ENCODE data around the gene FZD7.

- no peak for TF ChIP-seq POLR2A (IDR thresholded peaks at IDR 0.05)
- no peak for TF ChIP-seq CTCF (IDR thresholded peaks at IDR 0.05)
Measured at GRCh38 chr2:202066875-202067274, 33.2 kb downstream of the FZD7 start.

Data from testis (tissue), 2 donors.